Glutamatergic neuron (in vitro differentiated cells): ENCODE results near the gene ADGRG6. TPM values are rescaled to one million over a fixed set of nuclear protein-coding genes. Genes with fewer than 3 reads are reported as not detected.

ENCODE experiments used
- DNase-seq: peaks from one replicate; pipeline ENCODE4 v3.0.0; 2022
- H3K27ac Mint-ChIP-seq: one replicate; pipeline ENCODE4 v1.8.0; 2020; ENCODE audit warnings: mild to moderate bottlenecking, mixed read lengths, inconsistent platforms; ENCODE audit not compliant: unreplicated experiment
- H3K27me3 Mint-ChIP-seq: one replicate; pipeline ENCODE4 v1.8.0; 2020; ENCODE audit warnings: mild to moderate bottlenecking, moderate library complexity, mixed read lengths, inconsistent platforms; ENCODE audit not compliant: unreplicated experiment
- H3K36me3 Mint-ChIP-seq: one replicate; pipeline ENCODE4 v1.8.0; 2020; ENCODE audit warnings: mild to moderate bottlenecking, mixed read lengths, inconsistent platforms; ENCODE audit not compliant: unreplicated experiment
- H3K4me1 Mint-ChIP-seq: one replicate; pipeline ENCODE4 v1.8.0; 2020; ENCODE audit warnings: mild to moderate bottlenecking, low read depth, mixed read lengths, inconsistent platforms; ENCODE audit not compliant: unreplicated experiment
- H3K4me3 Mint-ChIP-seq: one replicate; pipeline ENCODE4 v1.8.0; 2020; ENCODE audit warnings: mild to moderate bottlenecking, mixed read lengths, inconsistent platforms; ENCODE audit not compliant: unreplicated experiment
- H3K9me3 Mint-ChIP-seq: one replicate; pipeline ENCODE4 v1.8.0; 2020; ENCODE audit warnings: mild to moderate bottlenecking, moderate library complexity, mixed read lengths, inconsistent platforms; ENCODE audit not compliant: unreplicated experiment
- total RNA-seq: library from RNA; stranded (reverse); fragmentation: NEBNext Ultra II Directional; extraction: Animal tissue kit (Norgen Biotek cat#: 25700); gene quantifications from one replicate; pipeline ENCODE4 v1.2.1, GENCODE V29; 2021; ENCODE audit not compliant: unreplicated experiment
- TF ChIP-seq, protein P1 (sequence below): fragments of 200-600 bp; sonication (generic); IDR thresholded peaks from one replicate; pipeline ENCODE4 v1.5.0; 2021; ENCODE audit not compliant: partially characterized antibody, unreplicated experiment

ADGRG6 gene
- total RNA-seq, 1 donor from 2014 or later = not detected

- TF ChIP-seq, protein P1, sequence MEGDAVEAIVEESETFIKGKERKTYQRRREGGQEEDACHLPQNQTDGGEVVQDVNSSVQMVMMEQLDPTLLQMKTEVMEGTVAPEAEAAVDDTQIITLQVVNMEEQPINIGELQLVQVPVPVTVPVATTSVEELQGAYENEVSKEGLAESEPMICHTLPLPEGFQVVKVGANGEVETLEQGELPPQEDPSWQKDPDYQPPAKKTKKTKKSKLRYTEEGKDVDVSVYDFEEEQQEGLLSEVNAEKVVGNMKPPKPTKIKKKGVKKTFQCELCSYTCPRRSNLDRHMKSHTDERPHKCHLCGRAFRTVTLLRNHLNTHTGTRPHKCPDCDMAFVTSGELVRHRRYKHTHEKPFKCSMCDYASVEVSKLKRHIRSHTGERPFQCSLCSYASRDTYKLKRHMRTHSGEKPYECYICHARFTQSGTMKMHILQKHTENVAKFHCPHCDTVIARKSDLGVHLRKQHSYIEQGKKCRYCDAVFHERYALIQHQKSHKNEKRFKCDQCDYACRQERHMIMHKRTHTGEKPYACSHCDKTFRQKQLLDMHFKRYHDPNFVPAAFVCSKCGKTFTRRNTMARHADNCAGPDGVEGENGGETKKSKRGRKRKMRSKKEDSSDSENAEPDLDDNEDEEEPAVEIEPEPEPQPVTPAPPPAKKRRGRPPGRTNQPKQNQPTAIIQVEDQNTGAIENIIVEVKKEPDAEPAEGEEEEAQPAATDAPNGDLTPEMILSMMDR = no peak
- no peak overlapping the region for H3K27ac Mint-ChIP-seq
- H3K27me3 Mint-ChIP-seq = peaks cover 2% of the 10 kb centered on the region
- no peaks in the 10 kb centered on the region for H3K36me3 Mint-ChIP-seq
- no peak for DNase-seq
- no peak overlapping the region for H3K4me3 Mint-ChIP-seq
- no peaks in the 10 kb centered on the region for H3K4me1 Mint-ChIP-seq
- no peaks in the 10 kb centered on the region for H3K9me3 Mint-ChIP-seq
Observed at GRCh38 chr6:142489722-142490610, 188.2 kb downstream of the ADGRG6 start.

Other genes starting within 250 kb of the ADGRG6 start
- gene GJE1, start 169.1 kb upstream of the ADGRG6 start, total RNA-seq = not detected
- not detected for gene NMBR, start 154.9 kb upstream of the ADGRG6 start, total RNA-seq
- 34.0 TPM for gene VTA1, start 154.7 kb upstream of the ADGRG6 start, total RNA-seq